Ascending aorta (tissue), 2 donors: ENCODE results near the gene PCSK7. TPM values are rescaled to one million over a fixed set of nuclear protein-coding genes. Genes with fewer than 3 reads are reported as not detected.
"Not testable (repeated sequence)": the region's sequence is repeated elsewhere in the genome, so short reads cannot be mapped to it uniquely, and the experiment has no call there.

Experiments
- DNase-seq, 2 donors: peaks; one replicate each; pipeline ENCODE4 v3.0.0-alpha.2; 2019; ENCODE audit warnings: low spot score in 2 of 2
- H3K27ac ChIP-seq, 2 donors: fragments of 200-600 bp; sonication (generic); one replicate each; pipeline ENCODE4 v1.5.1; 2016 to 2017; ENCODE audit warnings: mild to moderate bottlenecking in 1 of 2
- H3K27me3 ChIP-seq: fragments of 200-600 bp; sonication (generic); one replicate; pipeline ENCODE4 v1.5.1; 2017
- H3K36me3 ChIP-seq, 2 donors: fragments of 200-600 bp; sonication (generic); one replicate each; pipeline ENCODE4 v1.5.1; 2016
- H3K4me1 ChIP-seq, 2 donors: fragments of 200-600 bp; sonication (generic); one replicate each; pipeline ENCODE4 v1.5.1; 2016 to 2017; ENCODE audit warnings: mild to moderate bottlenecking in 1 of 2
- H3K4me3 ChIP-seq, 2 donors: fragments of 200-600 bp; sonication (generic); one replicate each; pipeline ENCODE4 v1.5.1; 2016 to 2017; ENCODE audit warnings: mild to moderate bottlenecking in 1 of 2
- H3K9me3 ChIP-seq, 2 donors: fragments of 200-600 bp; sonication (generic); one replicate each; pipeline ENCODE4 v1.5.1; 2016
- CTCF ChIP-seq, 3 experiments: fragments of 200-600 bp in 2 of 3; fragments of 450-650 bp in 1 of 3; sonication (generic) in 2 of 3; IDR thresholded peaks; one replicate each; pipeline ENCODE4 v1.5.1; 2016 to 2019; ENCODE audit warnings: antibody characterized with exemption in 3 of 3, mild to moderate bottlenecking in 1 of 3, moderate library complexity in 1 of 3
- intact Hi-C: fragments of 100-400 bp; cut with DNase I; formaldehyde crosslinking; loops from one replicate; pipeline ENCODE4 v1.15.1; 2023
- total RNA-seq: library from RNA; depleted of rRNA; stranded (reverse); fragments of >200 nt; gene quantifications from one replicate; pipeline ENCODE4 v1.1.0, GENCODE V29; 2016

Gene PCSK7
- total RNA-seq, 1 donor from 2014 or later, result 112 TPM

GRCh38 chr11:117218133-117218915 is 13.5 kb downstream of the PCSK7 start:
- intact Hi-C loops, result no loop called here
- no peak for TF ChIP-seq CTCF (IDR thresholded peaks at IDR 0.05)
- Histone ChIP-seq H3K36me3 (peaks cover 4 to 15% of the 10 kb centered on the region in 2 donors), H3K4me3 (peak overlapping the region in 1 of 2 donors; percentile 51), H3K27ac (peak overlapping the region; percentile 90 to 94), H3K9me3 (no peaks in the 10 kb centered on the region), H3K27me3 (no peaks in the 10 kb centered on the region), H3K4me1 (peaks cover 41 to 55% of the 10 kb centered on the region in 2 donors)
- DNase-seq, result peak in 1 of 2 donors; percentile 88

GRCh38 chr11:117217141-117218084 is 14.5 kb downstream of the PCSK7 start:
- Histone ChIP-seq H3K9me3 (no peaks in the 10 kb centered on the region), H3K4me1 (peaks cover 41 to 53% of the 10 kb centered on the region in 2 donors), H3K27ac (peak overlapping the region; percentile 90 to 94), H3K27me3 (no peaks in the 10 kb centered on the region), H3K4me3 (peak overlapping the region in 1 of 2 donors; percentile 51), H3K36me3 (peaks cover 0 to 22% of the 10 kb centered on the region in 2 donors)
- TF ChIP-seq CTCF (IDR thresholded peaks at IDR 0.05), result no peak
- intact Hi-C loops, result no loop called here
- DNase-seq, result peak in 1 of 2 donors; percentile 89

GRCh38 chr11:117214404-117215110 is 17.3 kb downstream of the PCSK7 start:
- Histone ChIP-seq H3K27me3 (no peaks in the 10 kb centered on the region), H3K36me3 (peaks cover 0 to 22% of the 10 kb centered on the region in 2 donors), H3K9me3 (no peaks in the 10 kb centered on the region), H3K27ac (peak overlapping the region; percentile 54 to 56), H3K4me1 (peaks cover 26 to 31% of the 10 kb centered on the region in 2 donors), H3K4me3 (no peak overlapping the region)
- DNase-seq, result no peak
- no peak for TF ChIP-seq CTCF (IDR thresholded peaks at IDR 0.05)
- intact Hi-C loops, result no loop called here

- Histone ChIP-seq H3K27me3 (no peaks in the 10 kb centered on the region), H3K36me3 (peaks cover 0 to 16% of the 10 kb centered on the region in 2 donors), H3K4me1 (peaks cover 11 to 16% of the 10 kb centered on the region in 2 donors), H3K4me3 (no peak overlapping the region), H3K27ac (no peak overlapping the region), H3K9me3 (no peaks in the 10 kb centered on the region)
- no peak for DNase-seq
- no peak for TF ChIP-seq CTCF (IDR thresholded peaks at IDR 0.05)
- intact Hi-C loops, result no loop called here
Observed at GRCh38 chr11:117212697-117213355, 19.0 kb downstream of the PCSK7 start.

- Histone ChIP-seq H3K27me3 (no peaks in the 10 kb centered on the region), H3K4me1 (peaks cover under 1% of the 10 kb centered on the region in 2 donors), H3K9me3 (no peaks in the 10 kb centered on the region), H3K4me3 (no peak overlapping the region), H3K27ac (peak overlapping the region in 1 of 2 donors; percentile 1), H3K36me3 (peaks cover 0 to 19% of the 10 kb centered on the region in 2 donors)
- DNase-seq, result no peak
- intact Hi-C loops, result no loop called here
- TF ChIP-seq CTCF (IDR thresholded peaks at IDR 0.05), result no peak
Observed at GRCh38 chr11:117210620-117211019, 21.3 kb downstream of the PCSK7 start.

- H3K27ac ChIP-seq, result peak overlapping the region in 1 of 2 donors; percentile 10
- H3K4me3 ChIP-seq, result not testable (repeated sequence)
Observed at GRCh38 chr11:117209351-117210125, 22.3 kb downstream of the PCSK7 start.

More at GRCh38 chr11:117209351-117210125, 22.3 kb downstream of the PCSK7 start:
- H3K4me1 ChIP-seq, H3K27me3 ChIP-seq, intact Hi-C loops, H3K9me3 ChIP-seq: not testable (repeated sequence)
- DNase-seq, result peak in 1 of 2 donors; percentile 69
- H3K36me3 ChIP-seq, result peaks cover 11 to 24% of the 10 kb centered on the region in 2 donors
